ENCODE data around the gene TPM2.

TPM2 gene

DNA sequence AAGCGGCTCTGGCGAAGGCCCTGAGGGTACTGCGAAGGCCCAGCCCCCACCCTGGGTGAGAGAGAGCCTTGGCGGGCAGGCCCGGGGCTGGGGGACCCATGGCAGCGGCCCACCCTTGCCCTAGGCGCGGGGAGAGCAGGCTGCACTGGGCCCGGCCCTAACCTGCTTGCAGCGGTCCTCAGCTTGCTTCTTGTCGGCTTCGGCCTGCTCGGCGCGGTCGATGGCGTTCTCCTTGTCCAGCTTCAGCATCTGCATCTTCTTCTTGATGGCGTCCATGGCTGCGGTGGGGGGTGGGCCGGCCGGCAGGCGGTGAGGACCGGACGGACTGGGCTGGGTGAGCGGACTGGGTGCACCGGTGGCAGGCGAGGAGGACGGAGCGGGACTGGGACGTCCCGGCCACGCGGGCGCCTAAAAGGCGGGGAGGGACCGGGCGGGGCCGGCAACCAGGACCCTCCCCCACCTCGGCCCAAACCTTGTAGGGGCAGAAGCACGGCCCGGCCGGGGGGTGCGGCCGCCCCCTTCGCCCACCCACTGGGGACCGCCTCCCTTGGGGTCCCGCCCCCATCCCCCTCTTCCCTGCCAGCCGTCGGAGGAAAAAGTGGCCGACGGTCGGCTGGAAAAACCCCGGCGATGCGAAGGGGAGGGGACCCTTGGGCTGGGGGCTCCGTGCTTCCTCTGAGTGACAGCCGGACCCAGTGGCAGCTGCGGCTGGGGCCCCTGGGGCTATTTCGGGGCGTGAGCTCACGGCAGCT is at the start of gene TPM2:
TPM2 (minus strand) TSS at position 384 of the 752 bp plus-strand sequence; CDS start at position 276, 108 bp downstream.
- DNase-seq = no peak

DNA sequence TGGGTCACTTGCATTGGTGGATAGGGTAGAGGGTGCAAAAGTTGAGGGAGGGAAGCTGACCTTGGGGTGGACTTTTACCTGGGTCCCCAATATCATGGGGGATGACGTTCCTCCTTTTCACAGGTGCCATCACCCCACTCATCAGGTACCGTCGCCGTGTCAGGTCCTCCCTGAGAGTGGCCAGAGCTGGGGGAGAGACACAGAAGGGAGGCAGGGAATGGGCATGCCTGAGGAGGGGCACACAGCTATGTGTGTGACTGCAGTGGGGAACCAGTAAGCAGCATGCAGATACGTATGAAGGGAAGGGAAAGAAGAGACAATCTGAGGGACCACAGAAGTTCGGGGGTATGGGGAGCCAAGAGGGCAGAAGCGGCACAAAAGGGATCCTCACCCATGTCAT is 49.2 kb upstream of the TPM2 start:
- DNase-seq = no peak

DNA sequence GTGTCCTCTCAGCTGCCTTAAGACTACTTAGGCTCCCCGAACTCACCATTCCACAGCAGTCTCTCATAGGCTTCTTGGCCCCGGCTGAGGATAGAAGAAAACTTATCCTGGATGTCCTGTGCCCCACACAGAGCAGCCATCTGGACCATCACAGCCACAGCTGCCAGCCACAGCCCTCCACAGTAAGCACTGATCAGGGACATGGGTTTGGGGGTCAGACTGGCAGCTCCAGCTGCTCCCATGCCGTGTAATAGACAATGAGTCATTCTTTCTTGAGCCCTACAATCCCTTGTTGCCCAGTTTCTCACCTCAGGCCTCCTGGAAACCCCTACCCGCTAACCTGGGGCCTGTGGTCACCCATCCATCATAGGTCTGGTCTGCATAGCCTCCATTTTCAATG is 48.5 kb upstream of the TPM2 start:
- DNase-seq = no peak

DNA sequence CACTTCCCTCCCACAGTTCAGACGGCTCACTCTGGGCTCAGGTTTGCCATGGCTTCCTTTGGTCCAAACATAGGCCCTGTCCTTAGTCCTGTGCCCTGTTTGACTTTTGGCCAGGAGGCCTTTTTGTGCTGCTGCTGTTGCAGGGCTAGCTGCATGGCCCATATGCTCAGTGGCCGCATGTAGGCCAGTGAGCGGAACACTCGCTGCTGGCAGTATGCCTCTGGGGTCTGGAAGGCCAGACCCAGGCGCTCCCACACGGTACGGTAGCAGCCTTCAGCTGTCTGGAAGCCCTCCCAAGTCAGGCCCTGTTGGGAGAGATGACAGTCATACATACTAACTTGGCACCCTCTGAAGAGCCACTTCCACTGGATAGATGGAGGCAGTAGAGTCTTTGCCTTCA is 47.4 kb upstream of the TPM2 start:
- DNase-seq = no peak

DNA sequence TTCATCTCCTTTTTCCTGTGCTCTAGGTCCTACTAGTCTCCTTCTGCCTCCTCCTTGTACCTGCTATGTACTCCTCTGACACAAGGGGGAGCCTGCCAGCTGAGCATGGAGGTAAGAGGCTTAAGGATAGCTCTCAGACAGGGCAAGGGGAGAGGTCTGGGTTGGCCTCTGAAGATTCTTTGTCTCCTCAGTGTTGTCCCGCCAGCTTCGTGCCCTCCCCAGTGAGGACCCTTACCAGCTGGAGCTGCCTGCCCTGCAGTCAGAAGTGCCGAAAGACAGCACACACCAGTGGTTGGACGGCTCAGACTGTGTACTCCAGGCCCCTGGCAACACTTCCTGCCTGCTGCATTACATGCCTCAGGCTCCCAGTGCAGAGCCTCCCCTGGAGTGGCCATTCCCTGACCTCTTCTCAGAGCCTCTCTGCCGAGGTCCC is 46.5 kb upstream of the TPM2 start:
- DNase-seq = peak; percentile 84

DNA sequence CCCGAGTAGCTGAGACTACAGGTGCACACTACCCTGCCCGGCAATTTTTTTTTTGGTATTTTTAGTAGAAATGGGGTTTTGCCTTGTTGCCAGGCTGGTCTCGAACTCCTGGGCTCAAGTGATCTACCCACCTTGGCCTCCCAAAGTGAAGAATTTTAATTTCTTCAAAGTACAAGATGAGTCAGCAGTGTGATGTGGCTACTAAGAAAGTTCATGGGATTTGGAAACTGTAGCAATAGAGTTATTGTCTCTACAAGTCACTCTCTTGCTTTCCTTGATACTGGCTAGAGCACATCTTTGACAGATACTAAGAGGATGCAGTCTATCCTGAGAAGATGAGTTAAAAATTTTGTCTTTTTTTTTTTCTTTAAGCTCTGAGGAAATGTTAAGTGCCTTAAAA is 44.4 kb upstream of the TPM2 start:
- DNase-seq = no peak

DNA sequence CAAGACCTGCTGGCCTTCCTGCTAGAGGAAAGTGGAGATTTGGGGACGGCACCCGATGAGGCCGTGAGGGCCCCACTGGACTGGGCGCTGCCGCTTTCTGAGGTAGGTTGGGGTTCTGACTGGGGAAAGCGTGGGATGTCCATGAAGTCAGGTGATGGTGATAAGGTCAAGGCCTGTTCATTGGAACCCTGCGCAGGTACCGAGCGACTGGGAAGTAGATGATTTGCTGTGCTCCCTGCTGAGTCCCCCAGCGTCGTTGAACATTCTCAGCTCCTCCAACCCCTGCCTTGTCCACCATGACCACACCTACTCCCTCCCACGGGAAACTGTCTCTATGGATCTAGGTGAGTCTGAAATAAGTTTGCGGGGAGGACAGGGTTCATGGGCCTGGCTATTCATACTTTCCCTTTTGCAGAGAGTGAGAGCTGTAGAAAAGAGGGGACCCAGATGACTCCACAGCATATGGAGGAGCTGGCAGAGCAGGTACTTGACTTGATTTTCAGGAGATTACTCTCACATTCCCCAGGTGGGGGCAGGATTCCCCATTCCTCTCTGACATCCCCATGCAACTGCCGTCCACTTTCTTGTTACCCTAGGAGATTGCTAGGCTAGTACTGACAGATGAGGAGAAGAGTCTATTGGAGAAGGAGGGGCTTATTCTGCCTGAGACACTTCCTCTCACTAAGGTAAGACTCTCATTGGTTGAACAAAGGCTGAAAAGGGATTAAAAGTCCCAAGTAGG is 43.2 kb upstream of the TPM2 start:
- DNase-seq = no peak

DNA sequence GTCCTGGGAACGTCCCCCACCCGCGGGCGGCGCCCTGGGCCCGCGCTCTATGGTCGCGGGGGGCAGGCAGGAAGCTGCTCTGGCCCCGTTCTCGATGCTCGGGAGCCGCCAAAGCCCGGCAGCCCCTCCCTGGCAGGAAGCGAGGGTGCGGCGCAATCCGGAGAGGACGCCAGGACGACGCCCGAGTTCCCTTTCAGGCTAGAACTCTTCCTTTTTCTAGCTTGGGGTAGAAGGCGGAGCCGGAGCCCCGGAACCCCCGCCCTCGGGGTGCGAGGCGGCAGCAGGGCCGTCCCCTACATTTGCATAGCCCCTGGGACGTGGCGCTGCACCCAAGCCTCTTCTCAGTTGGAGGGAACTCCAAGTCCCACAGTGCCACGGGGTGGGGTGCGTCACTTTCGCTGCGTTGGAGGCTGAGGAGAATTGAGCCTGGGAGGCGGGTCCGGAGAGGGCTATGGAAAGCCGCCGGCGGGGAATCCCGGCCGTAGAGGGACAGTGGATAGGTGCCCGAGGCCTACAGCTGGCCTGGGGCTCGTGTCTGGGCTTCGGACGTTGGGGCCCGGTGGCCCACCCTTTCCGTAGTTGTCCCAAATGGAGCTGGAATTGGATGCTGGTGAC is 42.6 kb upstream of the TPM2 start, which contains the start of the genes CREB3 and TLN1:
CREB3 (plus strand) TSS at position 482 of the 615 bp plus-strand sequence; CDS start at position 589, 107 bp downstream.
TLN1 (minus strand) TSS at position 11 of the 615 bp plus-strand sequence. CDS start 6,501 bp downstream, outside the sequence.
- DNase-seq = peak; percentile 99

DNA sequence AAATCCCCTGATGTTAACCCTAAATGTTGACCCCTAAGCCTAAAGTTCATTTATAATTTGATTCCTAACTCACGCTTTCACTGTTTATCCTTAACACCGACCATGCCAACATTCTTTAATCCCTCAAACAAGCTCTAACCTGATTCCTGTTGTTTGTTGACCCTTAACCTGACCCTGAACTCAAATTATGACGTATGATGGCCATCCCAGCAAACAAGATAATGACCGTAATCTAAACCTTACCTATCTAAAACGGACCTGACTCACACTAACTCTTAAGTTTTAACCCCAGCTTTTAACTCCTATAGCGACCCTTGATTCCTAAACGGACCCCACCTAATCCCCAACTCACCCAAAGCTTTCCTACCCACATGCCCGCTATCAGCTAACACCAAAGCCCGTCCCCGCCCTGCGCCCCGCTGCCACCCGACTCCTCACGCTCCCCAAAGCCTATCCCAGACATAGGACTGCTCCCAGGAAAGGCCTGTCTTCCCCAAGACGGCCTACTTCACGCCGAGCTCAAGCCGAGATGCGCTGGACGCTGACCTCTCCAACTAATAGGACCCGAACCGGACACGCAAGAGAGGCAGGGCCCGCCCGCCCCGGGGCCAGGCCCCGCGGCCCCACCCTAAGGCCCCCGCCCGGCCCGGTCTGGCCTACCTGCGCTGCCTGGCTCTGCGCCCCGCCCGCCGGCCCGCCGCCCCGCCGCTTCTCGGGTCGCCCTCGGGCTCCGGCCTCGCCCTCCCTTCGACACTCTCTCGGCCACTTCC is 41.9 kb upstream of the TPM2 start:
- DNase-seq = no peak

DNA sequence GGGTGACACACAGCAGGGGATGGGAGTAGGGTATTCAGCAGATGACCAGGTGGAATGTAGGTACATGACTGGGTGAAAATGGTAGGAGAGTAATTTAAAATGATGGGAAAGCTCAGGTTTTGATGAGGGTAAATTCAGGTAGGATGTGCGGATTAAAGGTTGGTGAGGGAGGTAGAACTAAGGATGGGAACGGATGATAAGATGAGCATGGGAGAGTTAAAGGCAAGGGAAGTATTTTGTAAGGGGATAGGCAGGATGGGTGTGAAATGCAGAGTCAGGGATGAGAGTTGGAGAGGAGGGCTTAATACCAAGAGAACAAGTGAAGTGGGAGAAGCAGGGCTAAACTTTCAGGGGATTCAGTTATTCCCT is 40.7 kb upstream of the TPM2 start:
- DNase-seq = no peak

DNA sequence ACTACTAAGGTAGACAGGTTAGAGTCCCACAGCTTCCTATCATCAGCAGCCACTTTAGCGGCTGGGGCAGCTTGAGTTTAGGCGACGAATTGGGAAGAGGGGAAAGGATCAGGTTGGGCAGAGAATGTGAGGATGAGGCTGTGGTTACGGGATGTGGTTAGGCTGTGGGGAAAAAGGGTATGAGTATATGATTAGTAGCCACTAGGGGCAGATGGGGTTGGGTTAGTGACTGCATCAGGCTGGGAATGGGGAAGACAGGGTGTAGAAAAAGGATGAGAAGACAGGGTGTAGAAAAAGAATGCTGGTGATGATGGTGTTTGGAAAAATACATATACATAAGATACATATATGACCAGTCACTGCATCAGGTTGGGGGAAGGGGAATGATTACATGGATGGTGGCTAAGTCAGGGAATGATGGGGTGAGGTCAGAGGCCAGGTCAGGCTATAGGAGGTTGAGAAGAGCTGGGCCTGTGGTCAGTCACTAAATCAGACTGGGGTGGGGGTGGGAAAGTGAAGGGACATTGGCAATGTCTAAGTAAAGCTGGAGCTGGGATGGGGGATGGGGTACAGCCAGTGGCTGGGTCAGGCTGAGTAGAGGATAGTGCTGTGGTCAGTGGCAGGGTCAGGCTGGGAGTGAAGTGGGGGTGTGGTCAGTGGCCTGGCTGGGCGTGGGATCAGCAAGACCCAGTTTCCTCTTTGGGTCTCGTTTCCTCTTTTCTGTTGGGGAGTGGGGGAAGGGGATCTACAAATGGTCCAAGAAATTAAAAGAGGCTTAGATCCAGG is 40.2 kb upstream of the TPM2 start:
- DNase-seq = peak; percentile 65

DNA sequence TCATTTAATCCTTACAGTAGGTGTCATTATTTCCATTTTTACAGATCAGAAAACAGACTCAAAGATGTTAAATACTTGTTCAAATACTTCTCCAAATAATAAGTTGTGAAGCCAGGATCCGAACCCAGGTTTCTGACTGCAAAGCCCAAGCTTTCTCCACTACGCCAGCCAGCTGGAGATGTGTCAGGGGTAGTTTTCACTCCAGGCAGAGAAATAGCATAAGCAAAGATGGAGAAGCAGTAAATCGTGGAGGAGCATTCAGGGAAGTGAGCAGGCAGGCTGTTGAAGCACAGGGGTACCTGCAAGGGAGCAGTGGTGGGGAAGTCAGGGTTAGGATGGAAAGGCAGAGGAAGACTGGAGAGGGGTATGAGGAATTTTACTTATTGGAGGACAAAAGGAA is 39.4 kb upstream of the TPM2 start:
- DNase-seq = no peak

DNA sequence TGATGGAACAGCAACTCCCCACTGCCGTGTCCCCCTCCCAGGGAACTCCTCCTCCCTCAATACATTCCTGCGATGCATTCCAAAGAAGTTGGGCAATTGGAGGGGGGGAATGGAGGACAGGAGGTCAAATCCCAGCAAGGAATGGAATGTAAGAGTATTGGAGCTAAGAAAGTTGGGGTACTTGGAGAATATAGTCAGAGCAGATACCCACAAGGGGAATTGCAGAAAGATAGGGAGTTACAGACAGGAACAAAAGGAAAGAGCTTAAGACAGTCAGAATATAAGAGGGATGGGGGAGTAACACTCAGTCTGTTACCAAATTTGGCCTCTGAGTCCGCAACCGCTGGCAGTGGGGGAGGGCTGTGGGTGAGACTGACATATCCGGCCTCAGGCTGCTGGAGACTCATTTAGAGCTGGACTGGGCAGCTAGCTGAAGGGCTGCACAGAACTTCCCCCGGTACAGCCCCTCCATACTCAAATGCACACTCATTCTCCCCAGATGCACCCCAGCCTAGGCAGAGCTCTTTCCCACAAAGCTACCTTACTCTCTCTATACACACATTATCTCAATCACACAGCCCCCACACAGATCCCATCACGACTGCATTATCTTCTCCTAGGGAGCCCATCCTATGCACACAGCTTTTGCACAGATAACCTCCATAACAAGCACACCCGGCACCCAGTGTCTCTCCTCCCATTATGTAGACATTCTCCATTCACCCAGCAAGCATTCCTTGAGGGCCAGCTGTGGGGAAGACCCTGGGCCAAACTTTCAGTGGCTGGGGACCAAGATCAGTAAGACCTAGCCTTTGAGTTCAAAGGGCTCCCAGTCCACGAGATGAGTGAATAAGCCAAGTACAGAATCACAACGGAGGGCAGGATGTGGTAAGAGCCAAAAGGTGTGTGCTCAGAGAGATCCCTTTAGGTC is 38.6 kb upstream of the TPM2 start:
- peak; percentile 75 for DNase-seq

DNA sequence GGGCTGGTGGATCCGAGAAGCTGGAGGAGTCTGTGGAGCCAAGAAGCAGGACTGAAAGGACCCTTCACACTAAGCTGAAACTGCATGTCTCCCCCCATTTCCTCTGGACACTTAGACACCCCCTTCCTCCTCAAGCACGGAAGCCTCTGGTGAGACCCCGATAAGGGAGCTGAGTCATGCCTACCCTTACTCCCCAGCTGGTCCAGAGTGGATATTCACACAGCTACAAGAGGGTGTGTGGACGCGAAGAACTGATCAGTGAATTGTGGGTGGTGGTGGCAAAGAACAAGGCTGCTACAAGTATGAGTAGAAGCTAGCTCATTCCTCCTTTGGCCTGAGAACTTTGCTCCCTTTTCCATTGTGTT is 37.9 kb upstream of the TPM2 start:
- no peak for DNase-seq

DNA sequence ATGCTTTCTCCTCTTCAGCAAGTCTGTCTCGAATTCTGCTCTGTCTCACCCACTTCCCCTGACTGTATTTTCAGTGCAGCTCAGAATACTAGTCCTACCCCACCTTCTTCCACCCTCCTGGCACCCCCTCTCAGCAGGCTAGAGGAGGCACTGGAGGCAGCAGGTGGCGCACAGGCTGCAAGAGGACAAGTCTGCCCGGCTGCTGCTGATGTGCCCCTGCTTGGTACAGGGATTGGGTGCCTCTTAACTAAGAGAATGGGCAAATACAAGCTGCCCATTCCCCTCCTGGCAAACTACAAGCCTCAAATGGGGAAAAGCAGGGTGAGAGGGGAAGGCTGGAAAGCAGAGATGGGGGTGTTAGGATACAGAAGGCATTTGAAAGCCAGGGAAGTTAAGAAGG is 37.2 kb upstream of the TPM2 start:
- peak; percentile 68 for DNase-seq

DNA sequence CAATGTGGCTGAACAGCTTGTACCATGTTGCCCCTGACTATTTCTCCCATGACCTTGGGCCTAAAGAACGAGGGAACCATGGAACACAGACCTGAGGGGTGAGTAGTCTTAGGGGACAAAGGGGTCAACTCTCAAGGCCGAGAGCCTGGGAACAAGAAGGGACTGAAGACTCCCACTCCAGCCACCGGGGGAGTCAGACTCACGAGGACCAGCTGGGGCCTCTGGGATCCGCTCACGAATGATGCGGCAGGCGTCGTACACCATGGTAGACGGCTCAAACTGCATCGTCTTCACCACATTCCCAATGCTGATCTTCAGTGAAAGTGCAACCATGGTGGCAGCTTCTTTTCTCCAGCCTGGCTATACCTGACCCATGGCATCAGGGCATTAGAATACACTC is 35.6 kb upstream of the TPM2 start:
- DNase-seq = no peak

DNA sequence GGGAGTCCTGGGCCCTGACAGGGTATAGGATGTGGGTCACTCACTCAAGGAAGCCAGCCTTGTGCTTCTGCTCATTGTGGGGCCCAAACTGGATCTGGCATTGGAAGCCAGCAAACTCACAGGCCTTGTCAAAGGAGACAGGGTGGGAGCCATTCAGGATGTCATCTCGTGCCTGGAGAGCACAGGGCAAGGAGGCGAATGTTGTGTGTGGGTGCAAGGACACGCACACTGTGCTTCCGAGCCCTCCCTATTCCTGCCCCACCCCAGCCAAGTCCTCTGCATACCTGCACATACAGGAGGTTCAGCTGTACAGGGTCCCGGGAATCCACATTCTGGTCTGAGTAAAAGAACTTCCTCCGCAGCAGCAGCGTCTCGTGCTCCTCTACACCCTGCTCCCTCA is 34.2 kb upstream of the TPM2 start:
- DNase-seq = no peak

DNA sequence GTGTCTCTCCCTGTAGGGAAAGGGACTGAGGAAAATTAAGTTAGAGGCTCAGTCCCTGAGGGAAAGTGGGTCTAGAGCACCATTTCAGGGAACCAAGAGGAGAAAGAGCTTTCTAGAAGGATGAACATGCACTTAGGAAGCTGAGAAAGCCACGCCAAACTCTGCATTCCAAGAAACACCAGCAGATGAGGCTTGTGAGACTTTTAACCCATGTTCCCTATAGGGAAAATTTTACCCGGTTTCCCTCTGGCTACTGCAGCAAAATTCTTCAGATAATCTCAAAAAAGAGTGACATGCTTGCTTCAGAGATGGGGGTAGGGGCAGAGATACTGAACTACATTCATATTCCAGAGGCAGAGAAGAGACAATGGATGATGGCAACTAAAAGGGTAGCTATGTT is 33.7 kb upstream of the TPM2 start:
- DNase-seq = no peak

DNA sequence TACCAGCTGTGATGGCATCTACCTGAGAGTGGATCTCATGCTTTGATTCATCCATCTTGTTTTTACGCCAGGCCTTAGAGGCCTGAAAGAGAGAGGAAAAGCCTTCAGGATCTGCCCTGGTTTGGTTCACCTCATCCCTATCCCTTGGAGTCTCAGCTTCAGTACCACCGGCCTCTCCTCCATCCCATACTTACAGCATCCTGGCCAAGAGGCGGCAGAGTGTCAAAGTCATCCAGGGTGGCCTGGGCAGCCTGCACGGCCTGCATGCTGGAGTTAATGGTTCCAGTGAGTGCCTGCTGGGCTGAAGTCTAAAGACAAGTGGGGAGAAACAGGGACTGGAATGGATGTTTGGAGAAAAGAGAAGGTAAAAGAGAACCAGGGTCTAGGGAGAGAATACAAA is 29.8 kb upstream of the TPM2 start:
- DNase-seq = no peak

DNA sequence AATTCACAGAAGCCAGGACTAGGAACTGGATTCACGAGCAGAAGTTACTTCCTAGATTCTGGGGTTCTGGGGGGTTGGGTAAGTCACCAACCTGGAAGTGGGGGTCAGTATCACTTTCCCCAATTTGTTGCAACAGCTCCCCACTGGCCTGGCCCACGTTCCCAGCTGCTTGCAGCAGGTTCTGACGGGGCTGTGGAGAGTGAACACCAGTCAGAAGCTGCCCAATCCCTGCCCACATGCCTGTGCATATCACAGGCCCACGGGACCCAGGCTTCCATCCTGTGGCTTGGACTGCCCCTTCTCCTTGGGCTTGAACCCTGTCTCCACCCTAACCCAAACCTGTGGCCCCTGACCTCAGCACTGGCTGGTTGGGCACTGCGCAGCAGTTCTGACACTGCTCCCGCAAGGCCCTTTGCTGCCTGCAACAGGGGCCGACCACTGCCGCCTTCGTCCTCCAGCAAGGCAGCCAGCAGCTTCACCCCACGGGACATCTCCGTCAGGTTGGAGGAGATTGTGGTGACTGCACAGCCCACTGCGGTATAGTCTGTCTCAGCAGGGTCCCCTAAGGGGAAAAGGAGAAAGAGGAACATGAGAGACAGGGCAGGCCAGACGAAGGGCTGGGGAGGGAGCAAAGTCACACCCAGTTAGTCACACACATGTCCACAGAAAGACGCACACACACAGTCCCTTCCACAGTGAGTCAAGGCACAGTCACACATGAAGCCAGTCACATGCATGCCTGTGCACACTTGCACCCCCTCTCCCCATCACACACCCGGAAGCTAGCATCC is 29.2 kb upstream of the TPM2 start:
- DNase-seq = no peak

Data from activated effector memory CD4-positive, alpha-beta T cell treated with anti-CD3 and anti-CD28 coated beads, Interleukin-2, amount 50 U/mL, for 16 hours (primary cell).